Natural killer cell (primary cell): Measurements from ENCODE around the gene ZFHX2. TPM values are rescaled to one million over a fixed set of nuclear protein-coding genes. Genes with fewer than 3 reads are reported as not detected.

ENCODE experiments used
- ATAC-seq, 3 donors: fragments of 150-1000 bp in 2 of 3; fragments of 200-7000 bp in 1 of 3; cut with Tn5 transposase; 1 replicate in 1 of 3; 2 replicates in 2 of 3; pipeline ENCODE4 v1.10.0; 2021; ENCODE audit warnings: mild to moderate bottlenecking in 2 of 3, moderate library complexity in 2 of 3
- DNase-seq, 2 donors: peaks; one replicate each; pipeline versions ENCODE4 v3.0.0 to v3.0.0-alpha.2; 2013 to 2021; ENCODE audit warnings: mixed read lengths in 1 of 2
- H3K27ac ChIP-seq: one replicate; pipeline ENCODE4 v1.5.1; 2013; ENCODE audit warnings: mild to moderate bottlenecking, low read length
- H3K27me3 ChIP-seq: one replicate; pipeline ENCODE4 v1.6.1; 2013; ENCODE audit warnings: low read length; ENCODE audit not compliant: control insufficient read depth, insufficient read depth
- H3K36me3 ChIP-seq: one replicate; pipeline ENCODE4 v1.6.1; 2013; ENCODE audit warnings: low read length; ENCODE audit not compliant: control insufficient read depth, insufficient read depth
- H3K4me1 ChIP-seq: one replicate; pipeline ENCODE4 v1.6.1; 2013; ENCODE audit warnings: low read length; ENCODE audit not compliant: control insufficient read depth, insufficient read depth
- H3K4me3 ChIP-seq: one replicate; pipeline ENCODE4 v1.5.1; 2013; ENCODE audit warnings: low read length
- H3K9me3 ChIP-seq: one replicate; pipeline ENCODE4 v1.6.1; 2013; ENCODE audit warnings: low read length; ENCODE audit not compliant: control insufficient read depth, insufficient read depth
- H3K27ac Mint-ChIP-seq, 2 donors: one replicate each; pipeline ENCODE4 v1.8.0; 2022; ENCODE audit warnings: mild to moderate bottlenecking in 2 of 2, mixed read lengths in 2 of 2, moderate library complexity in 1 of 2
- H3K27me3 Mint-ChIP-seq, 2 donors: one replicate each; pipeline ENCODE4 v1.8.0; 2022; ENCODE audit warnings: low read depth in 2 of 2, mixed read lengths in 2 of 2
- H3K36me3 Mint-ChIP-seq: one replicate; pipeline ENCODE4 v1.8.0; 2022; ENCODE audit warnings: mixed read lengths
- H3K4me1 Mint-ChIP-seq, 2 donors: one replicate each; pipeline ENCODE4 v1.8.0; 2022; ENCODE audit warnings: mixed read lengths in 2 of 2
- H3K4me3 Mint-ChIP-seq: one replicate; pipeline ENCODE4 v1.8.0; 2022; ENCODE audit warnings: mild to moderate bottlenecking, moderate library complexity, mixed read lengths
- H3K9me3 Mint-ChIP-seq, 2 donors: one replicate each; pipeline ENCODE4 v1.8.0; 2022; ENCODE audit warnings: mixed read lengths in 2 of 2
- WGBS: methylation state at CpG from one replicate; pipeline ENCODE4 v1.1.7; 2013; ENCODE audit warnings: missing lambda C conversion rate; ENCODE audit not compliant: insufficient coverage; 5-methylcytosine and 5-hydroxymethylcytosine counted together
- intact Hi-C: fragments of 100-400 bp; cut with micrococcal nuclease; formaldehyde crosslinking; loops from one replicate; pipeline ENCODE4 v1.14.2; 2022
- total RNA-seq, 4 donors: library from RNA; stranded (reverse); fragments of 120-200 nt in 1 of 4; gene quantifications; one replicate each; pipeline versions ENCODE4 v1.2.3 to v1.2.4, GENCODE V29; 2013 to 2022
- TF ChIP-seq, protein P1 (sequence below): fragments of 200-600 bp; IDR thresholded peaks from one replicate; pipeline ENCODE4 v1.8.0; 2022; ENCODE audit warnings: antibody characterized with exemption

The ZFHX2 gene
- total RNA-seq, 3 donors from 2014 or later (not counting 1 experiment from before 2014, with no cell fraction given): 0.07 to 0.72 (median 0.45) TPM

DNA sequence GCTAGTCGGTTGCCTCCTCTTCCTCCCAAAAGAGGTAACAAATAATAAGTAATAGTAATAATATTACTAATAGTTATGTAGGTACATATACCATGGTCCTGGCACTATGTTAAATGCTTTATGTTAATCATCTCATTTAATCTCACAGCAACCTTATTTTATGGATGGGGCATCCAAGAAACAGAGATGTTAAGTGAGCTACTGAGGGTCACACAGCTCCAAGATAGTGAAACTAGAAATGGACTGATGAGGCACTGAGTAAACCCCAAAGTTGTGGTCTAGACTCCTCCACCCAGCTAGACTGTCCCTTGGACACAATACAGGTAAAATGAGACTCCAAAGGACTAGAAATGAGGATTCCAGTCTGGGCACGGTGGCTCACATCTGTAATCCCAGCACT is 15.1 kb downstream of the ZFHX2 start:
- Mint-ChIP-seq H3K4me3 (no peak overlapping the region), H3K27ac (no peak overlapping the region), H3K36me3 (no peaks in the 10 kb centered on the region), H3K4me1 (no peaks in the 10 kb centered on the region), H3K27me3 (no peaks in the 10 kb centered on the region), H3K9me3 (no peaks in the 10 kb centered on the region)
- DNase-seq (no peak), ATAC-seq (no peak)
- Histone ChIP-seq H3K4me1 (no peaks in the 10 kb centered on the region), H3K4me3 (no peak overlapping the region), H3K27ac (no peak overlapping the region), H3K27me3 (no peaks in the 10 kb centered on the region), H3K36me3 (no peaks in the 10 kb centered on the region), H3K9me3 (no peaks in the 10 kb centered on the region)
- TF ChIP-seq, protein P1, sequence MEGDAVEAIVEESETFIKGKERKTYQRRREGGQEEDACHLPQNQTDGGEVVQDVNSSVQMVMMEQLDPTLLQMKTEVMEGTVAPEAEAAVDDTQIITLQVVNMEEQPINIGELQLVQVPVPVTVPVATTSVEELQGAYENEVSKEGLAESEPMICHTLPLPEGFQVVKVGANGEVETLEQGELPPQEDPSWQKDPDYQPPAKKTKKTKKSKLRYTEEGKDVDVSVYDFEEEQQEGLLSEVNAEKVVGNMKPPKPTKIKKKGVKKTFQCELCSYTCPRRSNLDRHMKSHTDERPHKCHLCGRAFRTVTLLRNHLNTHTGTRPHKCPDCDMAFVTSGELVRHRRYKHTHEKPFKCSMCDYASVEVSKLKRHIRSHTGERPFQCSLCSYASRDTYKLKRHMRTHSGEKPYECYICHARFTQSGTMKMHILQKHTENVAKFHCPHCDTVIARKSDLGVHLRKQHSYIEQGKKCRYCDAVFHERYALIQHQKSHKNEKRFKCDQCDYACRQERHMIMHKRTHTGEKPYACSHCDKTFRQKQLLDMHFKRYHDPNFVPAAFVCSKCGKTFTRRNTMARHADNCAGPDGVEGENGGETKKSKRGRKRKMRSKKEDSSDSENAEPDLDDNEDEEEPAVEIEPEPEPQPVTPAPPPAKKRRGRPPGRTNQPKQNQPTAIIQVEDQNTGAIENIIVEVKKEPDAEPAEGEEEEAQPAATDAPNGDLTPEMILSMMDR: no peak
- WGBS: 88% methylated on average over 1 of the region's 2 CpGs
- intact Hi-C loops: no loop called here

GRCh38 chr14:23535943-23536342 is 15.6 kb downstream of the ZFHX2 start:
- TF ChIP-seq, protein P1: no peak
- ATAC-seq: no peak
- H3K9me3 Mint-ChIP-seq: no peaks in the 10 kb centered on the region
- 94% methylated on average over 4 of the region's 4 CpGs for WGBS
- H3K36me3 ChIP-seq: no peaks in the 10 kb centered on the region
- H3K27me3 Mint-ChIP-seq: no peaks in the 10 kb centered on the region
- no peaks in the 10 kb centered on the region for H3K27me3 ChIP-seq
- H3K9me3 ChIP-seq: no peaks in the 10 kb centered on the region
- no peaks in the 10 kb centered on the region for H3K4me1 Mint-ChIP-seq
- no peak overlapping the region for H3K27ac Mint-ChIP-seq
- intact Hi-C loops: no loop called here
- H3K4me3 ChIP-seq: no peak overlapping the region
- no peaks in the 10 kb centered on the region for H3K4me1 ChIP-seq
- no peak for DNase-seq
- no peak overlapping the region for H3K4me3 Mint-ChIP-seq
- no peaks in the 10 kb centered on the region for H3K36me3 Mint-ChIP-seq
- H3K27ac ChIP-seq: no peak overlapping the region

DNA sequence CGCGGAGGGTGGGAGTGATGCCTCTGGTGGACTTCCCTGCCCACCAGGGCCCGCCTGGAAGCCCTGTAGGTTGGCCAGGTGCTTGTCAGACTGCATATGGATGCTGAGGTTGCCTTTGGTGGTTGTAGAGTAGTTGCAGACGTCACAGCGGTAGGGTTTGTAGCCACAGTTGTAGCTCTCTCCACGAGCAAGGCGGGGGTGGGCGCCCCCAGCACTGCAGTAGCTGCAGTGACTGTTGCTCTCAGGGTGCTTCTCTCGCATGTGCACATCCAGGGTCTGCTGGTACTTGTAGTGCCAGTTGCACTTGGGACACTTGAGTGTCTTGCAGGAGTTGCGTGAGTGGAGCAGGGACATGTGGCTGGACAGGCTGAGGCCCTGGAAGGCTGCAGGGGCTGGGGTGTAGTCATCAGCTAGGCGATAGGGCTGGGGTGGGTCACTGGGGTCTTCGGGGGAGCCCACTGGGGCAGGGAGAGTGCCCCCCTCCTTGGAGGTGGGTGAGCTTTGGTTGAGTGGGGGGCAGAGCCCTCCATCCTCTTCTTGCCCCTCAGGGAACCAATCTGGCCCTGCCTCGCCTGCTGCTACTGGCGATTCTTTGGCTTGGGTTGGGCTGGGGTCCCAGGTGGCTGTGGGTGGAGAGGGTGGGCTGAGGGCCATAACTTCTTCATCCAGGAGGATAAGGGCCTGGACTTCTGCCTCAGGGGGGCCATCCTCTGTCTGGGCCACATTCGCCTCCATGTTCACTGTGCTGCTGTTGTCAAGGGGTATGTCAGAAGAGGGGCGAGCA is 17.7 kb downstream of the ZFHX2 start:
- intact Hi-C loops: no loop called here
- TF ChIP-seq, protein P1: no peak
- ATAC-seq: no peak

DNA sequence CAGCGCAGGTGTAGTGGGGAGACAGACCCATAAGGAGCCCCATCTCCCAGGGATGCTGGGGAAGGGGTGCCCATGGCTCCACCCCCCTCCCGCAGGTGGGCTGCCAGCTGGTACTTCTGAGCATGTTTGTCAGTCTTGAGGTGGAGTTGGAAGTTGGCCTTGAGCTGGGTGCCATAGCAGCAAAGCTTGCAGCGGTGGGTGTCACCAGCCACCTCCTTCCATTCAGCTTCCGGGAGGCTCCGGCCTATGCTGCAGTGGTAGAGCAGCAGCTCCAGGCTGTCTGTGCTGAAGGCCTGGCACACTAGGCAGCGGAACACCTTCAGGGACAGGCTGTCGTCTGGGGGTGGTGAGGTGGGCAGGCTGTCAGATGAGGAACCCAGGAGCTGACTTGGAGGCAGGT is 18.9 kb downstream of the ZFHX2 start:
- Histone ChIP-seq H3K9me3 (no peaks in the 10 kb centered on the region), H3K4me3 (no peak overlapping the region), H3K27me3 (no peaks in the 10 kb centered on the region), H3K27ac (no peak overlapping the region), H3K4me1 (no peaks in the 10 kb centered on the region), H3K36me3 (no peaks in the 10 kb centered on the region)
- 95% methylated on average over 7 of the region's 7 CpGs for WGBS
- Mint-ChIP-seq H3K36me3 (no peaks in the 10 kb centered on the region), H3K27ac (no peak overlapping the region), H3K27me3 (peaks cover 0 to 2% of the 10 kb centered on the region in 2 donors), H3K4me1 (no peaks in the 10 kb centered on the region), H3K4me3 (no peak overlapping the region), H3K9me3 (no peaks in the 10 kb centered on the region)
- TF ChIP-seq, protein P1: no peak
- intact Hi-C loops: no loop called here
- DNase-seq (no peak), ATAC-seq (no peak)

More for the DNA sequence above, 17.7 kb downstream of the ZFHX2 start:
- Histone ChIP-seq H3K4me3 (no peak overlapping the region), H3K4me1 (no peaks in the 10 kb centered on the region), H3K36me3 (no peaks in the 10 kb centered on the region), H3K27ac (no peak overlapping the region), H3K27me3 (no peaks in the 10 kb centered on the region), H3K9me3 (no peaks in the 10 kb centered on the region)
- Mint-ChIP-seq H3K4me3 (no peak overlapping the region), H3K4me1 (no peaks in the 10 kb centered on the region), H3K36me3 (no peaks in the 10 kb centered on the region), H3K27me3 (no peaks in the 10 kb centered on the region), H3K27ac (no peak overlapping the region), H3K9me3 (no peaks in the 10 kb centered on the region)
- WGBS: 89% methylated on average over 16 of the region's 16 CpGs
- DNase-seq: no peak
